Chondrocyte (in vitro differentiated cells): Measurements from ENCODE around the gene UPF2. TPM values are rescaled to one million over a fixed set of nuclear protein-coding genes. Genes with fewer than 3 reads are reported as not detected.
A peak's percentile ranks its signal among the peaks of the same experiment; 100 is the strongest.

Experiments used
- DNase-seq: peaks from one replicate; pipeline ENCODE4 v3.0.0; 2021; ENCODE audit warnings: mixed read lengths, low spot score
- H3K27ac Mint-ChIP-seq: one replicate; pipeline ENCODE4 v1.8.0; 2021; ENCODE audit warnings: mild to moderate bottlenecking, moderate library complexity, mixed read lengths; ENCODE audit not compliant: unreplicated experiment
- H3K27me3 Mint-ChIP-seq: 2 replicates; pipeline ENCODE4 v1.8.0; 2021; ENCODE audit warnings: low read depth, mixed read lengths
- H3K36me3 Mint-ChIP-seq: 2 replicates; pipeline ENCODE4 v1.8.0; 2021; ENCODE audit warnings: low read depth, mixed read lengths
- H3K4me1 Mint-ChIP-seq: 2 replicates; pipeline ENCODE4 v1.8.0; 2021; ENCODE audit warnings: low read depth, mild to moderate bottlenecking, mixed read lengths
- H3K4me3 Mint-ChIP-seq: one replicate; pipeline ENCODE4 v1.8.0; 2021; ENCODE audit warnings: mild to moderate bottlenecking, moderate library complexity, mixed read lengths; ENCODE audit not compliant: unreplicated experiment
- H3K9me3 Mint-ChIP-seq: 2 replicates; pipeline ENCODE4 v1.8.0; 2021; ENCODE audit warnings: low read depth, mixed read lengths
- CTCF ChIP-seq: fragments of 200-600 bp; sonication (generic); IDR thresholded peaks from 2 replicates; pipeline ENCODE4 v1.5.0; 2021; ENCODE audit warnings: antibody characterized with exemption, mild to moderate bottlenecking, moderate library complexity
- total RNA-seq: library from RNA; stranded (reverse); gene quantifications from 3 replicates; pipeline ENCODE4 v1.2.1, GENCODE V29; 2021

UPF2 gene
- total RNA-seq, 1 donor from 2014 or later: 20.3 TPM

GRCh38 chr10:11875494-11876281 is 166.9 kb downstream of the UPF2 start:
- no peaks in the 10 kb centered on the region for H3K9me3 Mint-ChIP-seq
- no peaks in the 10 kb centered on the region for H3K27me3 Mint-ChIP-seq
- H3K27ac Mint-ChIP-seq: peak overlapping the region; percentile 86
- peak; percentile 92 for DNase-seq
- no peak for TF ChIP-seq CTCF
- H3K4me3 Mint-ChIP-seq: no peak overlapping the region
- H3K4me1 Mint-ChIP-seq: peaks cover 48% of the 10 kb centered on the region
- no peaks in the 10 kb centered on the region for H3K36me3 Mint-ChIP-seq

GRCh38 chr10:11874568-11875493 is 167.8 kb downstream of the UPF2 start:
- Mint-ChIP-seq H3K36me3 (no peaks in the 10 kb centered on the region), H3K27ac (peak overlapping the region; percentile 86), H3K9me3 (no peaks in the 10 kb centered on the region), H3K27me3 (no peaks in the 10 kb centered on the region), H3K4me3 (no peak overlapping the region), H3K4me1 (peaks cover 42% of the 10 kb centered on the region)
- TF ChIP-seq CTCF: no peak
- DNase-seq: peak; percentile 68

GRCh38 chr10:11871466-11871865 is 171.1 kb downstream of the UPF2 start:
- H3K27me3 Mint-ChIP-seq: no peaks in the 10 kb centered on the region
- DNase-seq: no peak
- H3K9me3 Mint-ChIP-seq: no peaks in the 10 kb centered on the region
- H3K4me1 Mint-ChIP-seq: peaks cover 36% of the 10 kb centered on the region
- TF ChIP-seq CTCF: no peak
- peaks cover 11% of the 10 kb centered on the region for H3K36me3 Mint-ChIP-seq
- peak overlapping the region; percentile 64 for H3K27ac Mint-ChIP-seq
- no peak overlapping the region for H3K4me3 Mint-ChIP-seq

GRCh38 chr10:11870900-11871400 is 171.7 kb downstream of the UPF2 start:
- DNase-seq: no peak
- H3K4me1 Mint-ChIP-seq: peaks cover 31% of the 10 kb centered on the region
- TF ChIP-seq CTCF: no peak
- no peak overlapping the region for H3K4me3 Mint-ChIP-seq
- H3K27ac Mint-ChIP-seq: peak overlapping the region; percentile 64
- peaks cover 11% of the 10 kb centered on the region for H3K36me3 Mint-ChIP-seq
- H3K27me3 Mint-ChIP-seq: no peaks in the 10 kb centered on the region
- H3K9me3 Mint-ChIP-seq: no peaks in the 10 kb centered on the region

- Mint-ChIP-seq H3K9me3 (no peaks in the 10 kb centered on the region), H3K4me3 (no peak overlapping the region), H3K4me1 (peaks cover 25% of the 10 kb centered on the region), H3K27me3 (no peaks in the 10 kb centered on the region), H3K36me3 (peaks cover 14% of the 10 kb centered on the region), H3K27ac (no peak overlapping the region)
- no peak for TF ChIP-seq CTCF
- peak; percentile 46 for DNase-seq
These were observed 172.2 kb downstream of the UPF2 start for GRCh38 chr10:11870461-11870780.
